Adipocyte (in vitro differentiated cells): ENCODE measurements around the gene PLCB1.
"Not testable (repeated sequence)": the region's sequence is repeated elsewhere in the genome, so short reads cannot be mapped to it uniquely, and the experiment has no call there.

Experiments used
- DNase-seq: peaks from one replicate; pipeline ENCODE4 v3.0.0-alpha.2; 2015; ENCODE audit warnings: low read depth
- H3K27me3 ChIP-seq: replicated peaks from 2 replicates; pipeline ENCODE4 v1.7.0; 2013; ENCODE audit warnings: mild to moderate bottlenecking, low read length, moderate library complexity; ENCODE audit not compliant: control insufficient read depth, insufficient read depth
- H3K36me3 ChIP-seq: 2 replicates; pipeline ENCODE4 v1.7.0; 2013; ENCODE audit warnings: low read length, mild to moderate bottlenecking, moderate library complexity; ENCODE audit not compliant: control insufficient read depth, insufficient read depth, severe bottlenecking
- H3K4me1 ChIP-seq: 2 replicates; pipeline ENCODE4 v1.7.0; 2013; ENCODE audit warnings: mild to moderate bottlenecking, low read length, moderate library complexity; ENCODE audit not compliant: control insufficient read depth, insufficient read depth
- H3K4me3 ChIP-seq: 2 replicates; pipeline ENCODE4 v1.7.0; 2013; ENCODE audit warnings: mild to moderate bottlenecking, low read length, moderate library complexity
- H3K9ac ChIP-seq: 2 replicates; pipeline ENCODE4 v1.7.0; 2013; ENCODE audit warnings: mild to moderate bottlenecking, low read length, moderate library complexity
- H3K9me3 ChIP-seq: 2 replicates; pipeline ENCODE4 v1.7.0; 2013; ENCODE audit warnings: mild to moderate bottlenecking, low read length, moderate library complexity; ENCODE audit not compliant: control insufficient read depth

Gene PLCB1

DNA sequence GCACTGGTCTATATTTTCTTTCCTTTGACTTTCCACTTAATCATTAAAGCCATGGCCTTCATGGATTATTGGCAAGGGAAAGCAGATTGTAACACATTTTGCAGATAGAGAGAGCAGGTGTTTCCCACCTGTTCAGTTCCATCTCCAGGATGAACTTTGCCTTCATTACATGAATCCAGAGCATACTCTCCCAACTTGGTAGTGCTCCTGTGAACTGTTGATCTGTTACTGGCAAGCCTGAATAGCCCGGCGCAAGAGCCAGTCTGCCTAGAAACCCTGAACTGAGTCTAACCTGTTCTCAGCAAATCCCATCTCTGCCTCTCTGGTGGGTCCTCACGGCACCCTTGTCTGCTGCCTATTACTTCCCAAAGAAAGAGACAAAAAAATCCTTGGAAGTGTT lies 210.3 kb downstream of the PLCB1 start:
- no peak for DNase-seq
- H3K9ac ChIP-seq, result no peak overlapping the region
- no peaks in the 10 kb centered on the region for H3K9me3 ChIP-seq
- H3K27me3 ChIP-seq, result no peaks in the 10 kb centered on the region
- H3K4me1 ChIP-seq, result peaks cover 15% of the 10 kb centered on the region
- H3K4me3 ChIP-seq, result no peak overlapping the region
- no peaks in the 10 kb centered on the region for H3K36me3 ChIP-seq

DNA sequence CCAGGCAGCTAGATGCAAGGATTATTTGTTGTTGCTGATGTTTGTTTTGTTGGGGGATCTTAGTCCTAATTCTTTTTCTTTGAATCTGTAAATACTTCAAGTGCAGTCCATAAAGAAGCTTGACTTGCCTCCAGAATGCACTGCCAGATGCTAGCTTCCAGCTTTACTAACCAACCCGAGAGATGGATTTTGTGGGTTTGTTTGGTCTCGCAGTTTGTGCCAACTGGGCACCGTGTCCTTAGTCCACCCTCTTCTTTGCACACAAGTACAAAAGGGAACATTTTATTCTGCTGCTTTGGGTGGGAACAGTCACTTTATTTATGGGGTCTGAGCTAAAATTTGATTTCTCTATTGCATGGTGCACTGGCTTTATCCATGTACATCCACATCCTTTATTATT lies 212.0 kb downstream of the PLCB1 start:
- H3K9me3 ChIP-seq, result no peaks in the 10 kb centered on the region

DNA sequence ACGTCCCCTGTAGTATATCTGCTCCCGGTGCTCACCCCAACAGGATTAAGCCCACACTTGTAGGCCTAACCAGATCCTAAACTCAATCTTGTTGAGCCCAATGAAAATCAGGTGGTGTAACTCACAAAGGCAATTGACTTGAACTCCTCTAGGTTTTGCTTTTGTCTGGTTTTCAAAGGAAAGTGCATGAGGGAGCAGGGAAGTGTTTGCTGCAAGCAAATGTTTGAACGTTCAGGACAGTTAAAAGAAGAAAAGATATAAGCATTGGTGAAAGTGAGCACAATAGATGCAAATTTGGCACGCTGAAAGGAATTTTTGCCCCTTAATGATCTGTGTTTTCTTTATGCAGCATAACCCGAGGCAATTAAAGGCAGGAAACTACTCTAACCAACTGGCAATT lies 212.6 kb downstream of the PLCB1 start:
- peaks cover 15% of the 10 kb centered on the region for H3K4me1 ChIP-seq
- no peak for DNase-seq
- H3K4me3 ChIP-seq, result no peak overlapping the region
- no peaks in the 10 kb centered on the region for H3K27me3 ChIP-seq
- no peaks in the 10 kb centered on the region for H3K36me3 ChIP-seq
- no peak overlapping the region for H3K9ac ChIP-seq
- no peaks in the 10 kb centered on the region for H3K9me3 ChIP-seq

More for the DNA sequence above, 212.0 kb downstream of the PLCB1 start:
- no peak for DNase-seq
- Histone ChIP-seq H3K36me3 (no peaks in the 10 kb centered on the region), H3K4me1 (peaks cover 15% of the 10 kb centered on the region), H3K27me3 (no peaks in the 10 kb centered on the region), H3K9ac (no peak overlapping the region), H3K4me3 (no peak overlapping the region)

DNA sequence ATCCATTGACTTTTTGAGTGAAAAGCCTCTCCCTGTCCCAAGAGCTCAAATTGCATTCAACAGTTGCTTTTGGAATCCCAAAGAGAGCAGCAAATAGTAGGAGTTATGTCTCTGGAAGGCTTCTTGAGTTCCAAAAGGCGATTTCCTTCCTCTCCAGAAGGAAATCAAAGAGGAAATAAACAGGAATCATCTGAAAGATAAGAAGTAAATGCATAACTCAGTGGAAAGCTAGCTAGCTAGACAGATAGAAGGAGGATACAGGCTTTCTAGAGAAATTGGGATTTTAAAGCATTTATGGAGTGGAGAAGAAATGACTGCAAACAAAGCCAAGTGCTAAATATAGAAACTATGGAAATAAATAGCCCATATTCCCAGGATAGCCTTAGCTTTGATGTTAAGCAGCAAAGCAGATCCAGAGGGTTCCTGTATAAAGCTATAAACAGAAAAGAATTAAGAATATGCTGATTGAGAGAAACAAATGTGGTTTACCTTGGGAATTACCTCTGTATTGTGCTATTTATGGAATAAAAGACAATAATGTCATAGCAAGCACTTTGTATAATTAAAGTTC lies 214.7 kb downstream of the PLCB1 start:
- Histone ChIP-seq H3K4me1 (peaks cover 15% of the 10 kb centered on the region), H3K27me3 (no peaks in the 10 kb centered on the region), H3K4me3 (no peak overlapping the region), H3K9ac (no peak overlapping the region), H3K36me3 (no peaks in the 10 kb centered on the region), H3K9me3 (no peaks in the 10 kb centered on the region)
- no peak for DNase-seq

DNA sequence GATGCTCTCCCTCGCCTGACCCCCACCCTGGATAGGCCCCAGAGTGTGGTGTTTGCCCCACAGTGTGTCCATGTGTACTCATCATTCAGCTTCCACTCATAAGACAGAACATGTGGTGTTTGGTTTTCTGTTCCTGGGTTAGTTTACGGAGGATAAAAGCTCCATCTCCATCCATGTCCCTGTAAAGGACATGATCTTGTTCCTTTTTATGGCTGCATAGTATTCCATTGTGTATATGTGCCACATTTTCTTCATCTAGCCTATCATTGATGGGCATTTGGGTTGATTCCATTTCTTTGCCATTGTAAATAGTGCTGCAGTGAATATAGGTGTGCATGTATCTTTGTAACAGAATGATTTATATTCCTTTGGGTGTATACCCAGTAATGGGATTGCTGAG lies 218.2 kb downstream of the PLCB1 start:
- not testable (repeated sequence) for DNase-seq, H3K4me3 ChIP-seq, H3K27me3 ChIP-seq, H3K9me3 ChIP-seq, H3K36me3 ChIP-seq, H3K9ac ChIP-seq
- peaks cover 15% of the 10 kb centered on the region for H3K4me1 ChIP-seq

DNA sequence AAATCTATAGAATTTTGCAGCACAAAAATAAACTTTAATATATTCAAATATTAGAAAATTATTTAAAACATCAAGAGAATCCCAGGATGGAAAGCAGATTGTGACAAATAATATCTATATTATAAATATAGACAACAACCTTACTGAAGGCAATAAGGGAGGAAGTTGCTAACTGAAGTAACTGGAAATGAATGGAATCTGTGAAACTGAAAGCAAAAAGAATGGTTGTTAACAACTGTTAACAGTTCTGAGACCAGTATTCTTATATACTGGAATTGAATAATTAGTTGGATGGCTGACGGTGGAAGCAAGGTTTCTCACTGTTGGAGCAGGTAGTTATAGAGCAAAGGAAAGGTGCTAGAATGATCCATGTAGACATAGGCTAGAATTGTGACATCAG lies 220.4 kb downstream of the PLCB1 start:
- Histone ChIP-seq H3K27me3 (no peaks in the 10 kb centered on the region), H3K36me3 (no peaks in the 10 kb centered on the region), H3K9ac (no peak overlapping the region), H3K4me1 (no peaks in the 10 kb centered on the region), H3K9me3 (no peaks in the 10 kb centered on the region), H3K4me3 (no peak overlapping the region)
- no peak for DNase-seq

DNA sequence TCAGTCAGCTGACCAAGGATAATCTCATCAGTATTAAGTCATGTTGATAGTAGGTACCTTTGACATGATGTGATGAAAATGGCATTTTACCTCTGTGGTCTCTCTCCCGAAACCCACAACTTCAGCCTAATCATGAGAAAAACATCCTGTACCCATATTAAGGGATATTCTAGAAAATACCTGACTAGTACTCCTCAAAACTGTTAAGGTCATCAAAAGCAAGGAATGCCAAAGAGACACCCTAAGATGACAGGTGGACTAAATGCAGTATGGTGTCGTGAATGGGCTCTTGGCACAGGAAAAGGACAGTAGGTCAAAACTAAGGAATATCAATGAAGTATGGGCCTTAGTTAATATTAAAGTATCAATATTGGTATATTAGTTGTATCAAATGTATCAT lies 221.4 kb downstream of the PLCB1 start:
- Histone ChIP-seq H3K4me1 (no peaks in the 10 kb centered on the region), H3K27me3 (no peaks in the 10 kb centered on the region), H3K9ac (no peak overlapping the region), H3K9me3 (no peaks in the 10 kb centered on the region), H3K36me3 (no peaks in the 10 kb centered on the region), H3K4me3 (no peak overlapping the region)
- no peak for DNase-seq

DNA sequence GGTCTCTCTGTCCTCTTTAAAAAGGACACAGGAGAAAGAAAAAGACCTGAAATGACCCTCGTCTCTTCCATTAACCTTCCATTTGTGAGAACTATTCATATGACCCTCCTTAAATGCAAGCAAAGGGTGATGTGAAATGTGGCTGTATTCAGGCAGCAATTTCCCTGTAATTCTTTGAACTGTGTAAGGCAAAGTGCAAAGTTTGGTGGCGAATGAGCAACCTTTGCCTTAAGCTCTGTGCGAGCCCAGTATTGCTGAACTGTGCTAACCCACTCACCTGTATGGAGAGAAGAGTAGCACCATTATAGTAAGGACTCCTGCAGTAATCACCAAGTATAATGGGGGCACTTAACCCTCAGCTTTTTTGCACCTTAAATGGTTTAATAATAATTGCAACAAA lies 223.4 kb downstream of the PLCB1 start:
- Histone ChIP-seq H3K4me1 (peaks cover 6% of the 10 kb centered on the region), H3K9me3 (no peaks in the 10 kb centered on the region), H3K9ac (no peak overlapping the region), H3K27me3 (no peaks in the 10 kb centered on the region), H3K36me3 (no peaks in the 10 kb centered on the region), H3K4me3 (no peak overlapping the region)
- DNase-seq, result no peak

DNA sequence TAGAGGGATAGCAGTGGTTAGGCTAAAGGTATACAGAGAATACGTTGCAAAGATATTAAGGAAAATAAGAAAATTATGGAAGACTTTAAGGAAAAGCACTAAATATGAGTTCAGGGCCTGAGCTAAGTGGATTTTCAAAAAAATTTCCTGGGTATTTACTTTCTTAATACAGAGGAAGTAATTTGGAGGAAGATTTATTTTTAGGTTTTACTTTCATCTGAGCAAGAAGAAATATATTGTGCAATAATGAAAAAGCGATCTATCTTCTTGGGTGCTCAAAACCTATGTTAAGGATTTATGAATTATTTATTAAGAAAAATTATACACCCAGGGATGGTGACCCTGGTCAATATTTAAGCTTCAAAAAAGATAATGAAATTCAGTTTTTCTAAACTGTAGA lies 224.7 kb downstream of the PLCB1 start:
- no peak for DNase-seq
- H3K36me3 ChIP-seq, result no peaks in the 10 kb centered on the region
- no peak overlapping the region for H3K9ac ChIP-seq
- H3K9me3 ChIP-seq, result no peaks in the 10 kb centered on the region
- H3K4me1 ChIP-seq, result peaks cover 14% of the 10 kb centered on the region
- H3K4me3 ChIP-seq, result no peak overlapping the region
- H3K27me3 ChIP-seq, result no peaks in the 10 kb centered on the region

DNA sequence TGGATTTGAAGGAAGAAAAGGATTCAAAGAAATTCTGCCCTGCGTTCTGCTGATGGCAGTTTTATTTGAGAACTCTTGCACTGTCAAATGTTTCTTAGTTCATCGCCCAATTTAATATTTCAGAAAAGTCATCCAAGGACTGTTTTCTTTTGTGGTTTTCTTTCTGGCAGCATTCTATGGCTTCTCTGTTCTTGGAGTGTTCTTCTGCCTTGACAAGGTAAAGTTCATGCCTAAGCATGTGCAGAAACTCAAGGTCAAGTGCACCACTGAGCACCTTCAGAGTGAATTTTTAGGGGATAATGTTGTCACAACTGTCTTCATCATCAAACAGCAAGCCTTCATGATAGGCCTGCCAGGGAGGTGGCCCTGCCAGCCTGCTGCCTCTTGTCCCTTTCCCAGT lies 225.6 kb downstream of the PLCB1 start:
- no peaks in the 10 kb centered on the region for H3K9me3 ChIP-seq
- H3K9ac ChIP-seq, result no peak overlapping the region
- H3K4me3 ChIP-seq, result no peak overlapping the region
- peaks cover 14% of the 10 kb centered on the region for H3K4me1 ChIP-seq
- DNase-seq, result no peak
- no peaks in the 10 kb centered on the region for H3K27me3 ChIP-seq
- no peaks in the 10 kb centered on the region for H3K36me3 ChIP-seq

DNA sequence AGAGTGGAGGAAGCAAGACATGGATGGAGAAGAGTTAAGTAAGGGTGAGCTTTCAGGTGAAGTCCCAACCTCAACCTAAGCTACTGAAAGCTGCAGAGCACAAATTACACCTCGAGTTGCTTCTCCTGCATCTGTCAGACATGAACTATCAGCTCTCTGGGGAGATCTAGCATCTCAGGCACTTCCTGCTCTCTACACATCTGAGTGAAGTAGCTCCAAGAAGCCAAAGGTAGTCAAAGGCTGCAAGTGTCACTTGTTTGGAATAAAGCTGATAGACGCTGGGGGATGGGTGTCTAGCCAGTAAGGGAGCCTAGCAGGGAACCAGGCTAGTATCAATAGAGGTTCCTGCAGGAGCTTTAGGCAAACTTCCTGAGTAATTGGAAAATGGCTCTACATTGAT lies 228.0 kb downstream of the PLCB1 start:
- Histone ChIP-seq H3K36me3 (no peaks in the 10 kb centered on the region), H3K9ac (no peak overlapping the region), H3K4me3 (no peak overlapping the region), H3K27me3 (no peaks in the 10 kb centered on the region), H3K9me3 (no peaks in the 10 kb centered on the region), H3K4me1 (peaks cover 14% of the 10 kb centered on the region)
- no peak for DNase-seq

DNA sequence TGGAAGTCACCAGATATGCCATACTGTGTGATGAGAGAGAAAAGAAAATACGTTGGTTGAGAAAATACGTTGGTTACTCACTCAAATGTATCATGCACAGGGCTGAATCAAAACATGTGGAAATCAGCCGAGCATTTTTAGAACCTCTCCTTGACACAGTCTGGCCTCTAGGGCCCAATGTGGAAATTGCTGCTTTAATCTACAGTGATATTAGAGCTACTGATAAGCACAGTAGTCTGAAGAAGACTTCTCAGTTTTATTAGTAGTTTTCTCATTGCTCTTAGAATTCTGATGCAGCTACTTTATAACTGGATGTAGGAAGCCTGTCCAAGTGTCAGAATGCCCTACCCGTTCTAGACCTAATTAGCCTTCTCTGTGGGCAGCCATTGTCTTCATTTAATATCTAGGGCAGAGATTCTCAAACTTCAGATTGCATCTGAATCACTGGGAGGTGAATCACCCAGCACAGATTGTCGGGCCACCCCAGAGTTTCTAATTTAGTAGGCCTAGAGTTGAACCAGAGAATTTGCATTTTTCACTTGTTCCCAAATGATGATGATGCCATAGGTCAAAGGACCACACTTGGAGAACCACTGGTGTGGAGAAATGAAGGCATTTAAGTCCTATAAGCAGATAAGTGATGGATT lies 229.1 kb downstream of the PLCB1 start:
- H3K9me3 ChIP-seq, result no peaks in the 10 kb centered on the region
- DNase-seq, result peak; percentile 41
- no peak overlapping the region for H3K9ac ChIP-seq
- no peaks in the 10 kb centered on the region for H3K27me3 ChIP-seq
- H3K4me1 ChIP-seq, result peaks cover 14% of the 10 kb centered on the region
- H3K36me3 ChIP-seq, result no peaks in the 10 kb centered on the region
- peak overlapping the region; percentile 28 for H3K4me3 ChIP-seq
